Sigmoid colon (tissue), 7 donors: ENCODE measurements around the gene ERCC8. TPM values are rescaled to one million over a fixed set of nuclear protein-coding genes. Genes with fewer than 3 reads are reported as not detected.
A peak's percentile ranks its signal among the peaks of the same experiment; 100 is the strongest.

Experiments
- DNase-seq: peaks from one replicate; pipeline ENCODE4 v3.0.0-alpha.2; 2019
- H3K27ac ChIP-seq, 4 donors: fragments of 200-600 bp; sonication (generic); one replicate each; pipeline ENCODE4 v1.5.1; 2016 to 2019; ENCODE audit warnings: mild to moderate bottlenecking in 1 of 4
- H3K27me3 ChIP-seq, 3 donors: fragments of 200-600 bp; sonication (generic); one replicate each; pipeline ENCODE4 v1.5.1; 2019; ENCODE audit warnings: mild to moderate bottlenecking in 1 of 3
- H3K36me3 ChIP-seq, 4 donors: fragments of 200-600 bp; sonication (generic); one replicate each; pipeline ENCODE4 v1.5.1; 2016 to 2019
- H3K4me1 ChIP-seq, 4 donors: fragments of 200-600 bp; sonication (generic); one replicate each; pipeline ENCODE4 v1.5.1; 2017 to 2019
- H3K4me3 ChIP-seq, 4 donors: fragments of 200-600 bp; sonication (generic); one replicate each; pipeline ENCODE4 v1.5.1; 2017 to 2019; ENCODE audit warnings: mild to moderate bottlenecking in 2 of 4, moderate library complexity in 1 of 4
- H3K9me3 ChIP-seq, 4 donors: fragments of 200-600 bp in 3 of 4; sonication (generic) in 3 of 4; one replicate each; pipeline versions ENCODE4 v1.5.1 to v1.6.1; 2013 to 2019
- CTCF ChIP-seq, 4 experiments: fragments of 450-650 bp in 3 of 4; fragments of 200-600 bp in 1 of 4; IDR thresholded peaks; one replicate each; pipeline ENCODE4 v1.5.1; 2016 to 2019; ENCODE audit warnings: antibody characterized with exemption in 4 of 4, mild to moderate bottlenecking in 3 of 4, moderate library complexity in 2 of 4
- EP300 ChIP-seq, 4 donors: sonication (generic); formaldehyde crosslinking; IDR thresholded peaks; one replicate each; pipeline ENCODE4 v1.6.1; 2017; ENCODE audit warnings: antibody characterized with exemption in 4 of 4
- POLR2A ChIP-seq, 2 donors: fragments of 450-650 bp; IDR thresholded peaks; one replicate each; pipeline ENCODE4 v1.6.1; 2016; ENCODE audit warnings: antibody characterized with exemption in 2 of 2, mild to moderate bottlenecking in 2 of 2, moderate library complexity in 2 of 2
- POLR2AphosphoS5 ChIP-seq, 4 donors: sonication (generic); formaldehyde crosslinking; IDR thresholded peaks; one replicate each; pipeline ENCODE4 v1.6.1; 2017; ENCODE audit warnings: antibody characterized with exemption in 4 of 4
- WGBS, 2 donors: extraction: QIAGEN DNeasy Blood & Tissue Kit; methylation state at CpG; one replicate each; pipeline ENCODE4 v1.1.7; 2013; 5-methylcytosine and 5-hydroxymethylcytosine counted together
- intact Hi-C: fragments of 100-400 bp; cut with DNase I; formaldehyde crosslinking; loops from one replicate; pipeline ENCODE4 v1.15.1; 2023
- polyA plus RNA-seq, 3 donors: library from polyadenylated mRNA; stranded (reverse); fragments of 200-250 nt; gene quantifications; one replicate each; pipeline ENCODE4 v1.2.3, GENCODE V29; 2013
- total RNA-seq, 4 donors: library from RNA; depleted of rRNA; stranded (reverse); fragments of >200 nt; gene quantifications; one replicate each; pipeline ENCODE4 v1.1.0, GENCODE V29; 2016
- donor health status: healthy with polysubstance abuse.
- donor health status: Bipolar disorder and iron deficiency.
- donor health status: healthy.

The ERCC8 gene
- total and polyA plus RNA-seq, 7 donors: 5.8 to 16.4 (median 8.8) TPM

- WGBS, 2 donors: 82 to 92% methylated on average over 3 of the region's 3 CpGs
- TF ChIP-seq CTCF (IDR thresholded peaks at IDR 0.05) (no peak), EP300 (IDR thresholded peaks at IDR 0.05) (no peak), POLR2AphosphoS5 (IDR thresholded peaks at IDR 0.05) (no peak), POLR2A (IDR thresholded peaks at IDR 0.05) (no peak)
- H3K36me3 ChIP-seq: no peaks in the 10 kb centered on the region
- no peaks in the 10 kb centered on the region for H3K4me1 ChIP-seq
- H3K4me3 ChIP-seq: no peak overlapping the region
- H3K27ac ChIP-seq: no peak overlapping the region
- no peaks in the 10 kb centered on the region for H3K27me3 ChIP-seq
- H3K9me3 ChIP-seq: peaks cover 0 to 4% (median 1%) of the 10 kb centered on the region in 4 donors
- DNase-seq: no peak
- intact Hi-C loops: no loop called here
Observed at GRCh38 chr5:60972231-60972630, 27.4 kb upstream of the ERCC8 start.

- H3K36me3 ChIP-seq: no peaks in the 10 kb centered on the region
- no peak overlapping the region for H3K27ac ChIP-seq
- WGBS, 2 donors: 90 to 91% methylated on average over 2 of the region's 2 CpGs
- intact Hi-C loops: no loop called here
- peaks cover 0 to 4% (median 0%) of the 10 kb centered on the region in 4 donors for H3K9me3 ChIP-seq
- no peak for TF ChIP-seq POLR2A (IDR thresholded peaks at IDR 0.05)
- no peak for TF ChIP-seq EP300 (IDR thresholded peaks at IDR 0.05)
- H3K4me3 ChIP-seq: no peak overlapping the region
- H3K27me3 ChIP-seq: no peaks in the 10 kb centered on the region
- no peak for DNase-seq
- H3K4me1 ChIP-seq: no peaks in the 10 kb centered on the region
Observed at GRCh38 chr5:60961685-60962084, 16.8 kb upstream of the ERCC8 start.

GRCh38 chr5:60960591-60960990, 15.7 kb upstream of the ERCC8 start:
- TF ChIP-seq CTCF (IDR thresholded peaks at IDR 0.05) (no peak), POLR2AphosphoS5 (IDR thresholded peaks at IDR 0.05) (no peak), EP300 (IDR thresholded peaks at IDR 0.05) (no peak), POLR2A (IDR thresholded peaks at IDR 0.05) (no peak)
- Histone ChIP-seq H3K36me3 (no peaks in the 10 kb centered on the region), H3K27me3 (no peaks in the 10 kb centered on the region), H3K9me3 (no peaks in the 10 kb centered on the region), H3K4me3 (no peak overlapping the region), H3K4me1 (no peaks in the 10 kb centered on the region), H3K27ac (no peak overlapping the region)
- no peak for DNase-seq
- 38 to 39% methylated on average over 2 of the region's 2 CpGs for WGBS, 2 donors
- intact Hi-C loops: no loop called here

GRCh38 chr5:60959156-60959555, 14.3 kb upstream of the ERCC8 start:
- Histone ChIP-seq H3K36me3 (no peaks in the 10 kb centered on the region), H3K27ac (no peak overlapping the region), H3K4me3 (no peak overlapping the region), H3K9me3 (no peaks in the 10 kb centered on the region), H3K4me1 (no peaks in the 10 kb centered on the region), H3K27me3 (no peaks in the 10 kb centered on the region)
- TF ChIP-seq EP300 (IDR thresholded peaks at IDR 0.05) (no peak), CTCF (IDR thresholded peaks at IDR 0.05) (peak in 1 of 4 experiments; percentile 7)
- intact Hi-C loops: loop anchor here (5.0 kb wide), 1 partner anchor 973 kb away; no protein-coding TSS in a partner anchor
- DNase-seq: no peak

GRCh38 chr5:60958712-60959111, 13.8 kb upstream of the ERCC8 start:
- no peak for DNase-seq
- no peak overlapping the region for H3K27ac ChIP-seq
- no peak overlapping the region for H3K4me3 ChIP-seq
- no peaks in the 10 kb centered on the region for H3K27me3 ChIP-seq
- intact Hi-C loops: loop anchor here (5.0 kb wide), 1 partner anchor 974 kb away; no protein-coding TSS in a partner anchor
- no peaks in the 10 kb centered on the region for H3K4me1 ChIP-seq
- TF ChIP-seq POLR2A (IDR thresholded peaks at IDR 0.05): no peak
- no peak for TF ChIP-seq CTCF (IDR thresholded peaks at IDR 0.05)
- no peak for TF ChIP-seq POLR2AphosphoS5 (IDR thresholded peaks at IDR 0.05)
- no peak for TF ChIP-seq EP300 (IDR thresholded peaks at IDR 0.05)
- H3K9me3 ChIP-seq: no peaks in the 10 kb centered on the region
- 98 to 99% methylated on average over 2 of the region's 2 CpGs for WGBS, 2 donors
- no peaks in the 10 kb centered on the region for H3K36me3 ChIP-seq
